GM12872 (cell line): Measurements from ENCODE around the gene THSD7B.

Experiments used
- TF ChIP-seq, protein P1 (sequence below): IDR thresholded peaks from 3 replicates; pipeline ENCODE4 v1.5.1; 2011; ENCODE audit warnings: low read depth, mild to moderate bottlenecking, low read length, moderate library complexity; ENCODE audit not compliant: insufficient read depth

THSD7B gene

DNA sequence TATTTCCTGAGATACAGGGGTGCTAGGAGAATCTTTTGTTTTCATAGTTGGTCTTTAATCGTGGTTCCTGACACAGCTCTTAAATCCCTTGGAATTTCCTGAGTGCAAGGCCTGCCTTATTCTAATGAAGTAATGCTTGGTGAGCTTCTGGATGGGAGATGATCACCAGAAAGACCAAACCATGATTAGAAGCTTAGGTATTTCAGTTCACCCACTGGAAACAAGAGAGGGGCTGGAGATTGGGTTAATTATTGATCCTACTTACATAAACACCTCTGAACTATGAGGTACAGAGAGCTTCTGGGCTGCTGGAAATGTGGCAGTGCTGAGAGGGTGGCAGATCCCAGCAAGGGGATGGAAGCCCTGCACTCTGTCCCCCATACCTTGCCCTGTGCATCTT is 406.8 kb downstream of the THSD7B start:
- TF ChIP-seq, protein P1, sequence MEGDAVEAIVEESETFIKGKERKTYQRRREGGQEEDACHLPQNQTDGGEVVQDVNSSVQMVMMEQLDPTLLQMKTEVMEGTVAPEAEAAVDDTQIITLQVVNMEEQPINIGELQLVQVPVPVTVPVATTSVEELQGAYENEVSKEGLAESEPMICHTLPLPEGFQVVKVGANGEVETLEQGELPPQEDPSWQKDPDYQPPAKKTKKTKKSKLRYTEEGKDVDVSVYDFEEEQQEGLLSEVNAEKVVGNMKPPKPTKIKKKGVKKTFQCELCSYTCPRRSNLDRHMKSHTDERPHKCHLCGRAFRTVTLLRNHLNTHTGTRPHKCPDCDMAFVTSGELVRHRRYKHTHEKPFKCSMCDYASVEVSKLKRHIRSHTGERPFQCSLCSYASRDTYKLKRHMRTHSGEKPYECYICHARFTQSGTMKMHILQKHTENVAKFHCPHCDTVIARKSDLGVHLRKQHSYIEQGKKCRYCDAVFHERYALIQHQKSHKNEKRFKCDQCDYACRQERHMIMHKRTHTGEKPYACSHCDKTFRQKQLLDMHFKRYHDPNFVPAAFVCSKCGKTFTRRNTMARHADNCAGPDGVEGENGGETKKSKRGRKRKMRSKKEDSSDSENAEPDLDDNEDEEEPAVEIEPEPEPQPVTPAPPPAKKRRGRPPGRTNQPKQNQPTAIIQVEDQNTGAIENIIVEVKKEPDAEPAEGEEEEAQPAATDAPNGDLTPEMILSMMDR = no peak

DNA sequence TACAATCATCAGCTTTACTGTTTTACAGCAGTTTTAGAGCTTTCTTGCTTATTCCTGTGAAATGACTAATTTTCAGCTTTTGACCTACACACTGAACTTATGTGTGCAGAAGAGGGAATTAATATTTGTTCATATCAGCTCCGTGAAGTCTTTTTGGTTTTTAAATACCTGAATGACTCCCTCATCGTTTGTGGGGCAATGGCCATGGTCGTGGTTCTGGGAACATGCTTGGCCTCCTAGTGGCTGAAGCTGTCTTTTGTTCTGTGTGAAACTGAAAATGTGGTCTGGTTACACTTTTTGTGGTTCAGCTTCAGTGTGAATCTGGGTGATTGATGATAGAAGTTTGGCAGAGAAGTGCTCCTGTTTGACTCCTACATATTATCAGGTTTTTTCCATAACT is 408.1 kb downstream of the THSD7B start:
- TF ChIP-seq, protein P1 = peak; percentile 65

DNA sequence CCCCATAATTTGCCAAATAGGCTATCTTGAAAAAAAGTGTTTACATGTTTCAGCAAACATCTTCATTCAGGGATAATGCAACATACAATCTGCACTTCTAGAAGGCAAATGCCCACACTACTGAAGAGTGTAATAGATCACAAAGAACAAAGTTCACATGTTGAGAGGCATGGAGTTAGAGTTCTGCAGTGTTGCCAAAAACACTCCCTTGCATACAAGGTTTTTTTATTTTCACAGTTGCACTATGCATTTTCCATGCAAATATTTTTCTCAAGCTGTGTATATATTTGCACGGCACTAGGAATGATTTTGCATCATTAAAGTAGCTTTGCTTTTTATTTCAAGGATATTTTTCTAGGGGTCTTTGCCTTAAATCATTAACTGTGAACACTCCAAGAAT is 409.9 kb downstream of the THSD7B start:
- TF ChIP-seq, protein P1 = no peak

DNA sequence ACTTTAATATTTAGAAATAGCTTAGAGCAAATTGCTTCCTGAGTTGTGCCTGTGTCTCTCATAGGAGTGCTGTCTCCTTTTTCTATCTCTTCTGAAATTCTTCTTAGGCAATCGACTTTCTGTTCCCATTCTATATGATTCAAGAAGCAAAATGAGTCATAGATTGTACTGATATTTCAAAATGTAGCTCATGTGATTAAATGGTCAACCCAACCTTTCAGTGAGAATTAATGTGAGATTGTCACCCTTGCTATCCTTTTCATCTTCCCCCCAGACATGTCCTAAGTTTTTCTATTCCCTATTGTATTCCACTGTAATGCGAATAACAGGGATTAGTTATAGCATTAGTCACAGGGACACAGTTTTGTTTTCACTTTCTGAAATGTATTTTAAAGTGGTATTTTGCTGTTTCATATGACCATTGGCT is 413.6 kb downstream of the THSD7B start:
- TF ChIP-seq, protein P1 = no peak

DNA sequence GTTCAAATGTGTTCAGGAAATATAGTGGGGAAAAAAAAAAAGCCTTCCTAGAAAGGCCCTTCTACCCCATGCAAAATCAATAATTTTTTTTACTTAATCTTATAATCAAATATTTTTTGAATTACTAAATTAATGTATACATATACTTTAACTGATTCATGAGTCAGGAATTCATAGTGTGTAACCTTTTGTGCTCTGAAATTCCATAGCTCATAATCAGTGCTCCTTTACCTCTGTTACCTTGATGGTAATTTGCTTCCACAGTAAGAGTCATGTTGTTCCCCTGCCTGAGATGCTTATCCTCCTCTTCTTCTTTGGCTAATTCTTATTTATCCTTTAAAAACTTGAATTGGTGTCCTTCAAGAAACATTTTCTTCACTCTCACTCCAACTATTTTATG is 414.2 kb downstream of the THSD7B start:
- TF ChIP-seq, protein P1 = no peak

GRCh38 chr2:137180012-137180411 is 414.7 kb downstream of the THSD7B start:
- TF ChIP-seq, protein P1 = no peak

DNA sequence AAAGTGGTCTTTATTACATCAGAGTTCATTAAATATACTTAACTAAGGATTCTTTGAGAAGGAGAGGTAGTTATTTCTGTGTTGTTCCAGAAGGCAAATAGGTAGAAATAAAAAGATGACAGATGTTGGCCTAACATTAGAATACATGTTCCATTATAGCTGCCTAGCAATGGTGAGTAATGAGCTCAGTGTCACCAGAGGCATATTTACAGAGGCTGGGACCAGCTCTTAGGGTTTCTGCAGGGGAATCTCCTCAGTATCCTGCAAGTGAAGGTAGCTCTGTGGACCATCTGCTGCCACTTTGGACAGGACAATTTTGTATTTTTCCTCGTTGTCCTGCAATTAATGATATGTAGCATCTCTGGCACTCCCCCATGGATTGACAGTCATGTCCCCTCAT is 416.0 kb downstream of the THSD7B start:
- TF ChIP-seq, protein P1 = no peak

DNA sequence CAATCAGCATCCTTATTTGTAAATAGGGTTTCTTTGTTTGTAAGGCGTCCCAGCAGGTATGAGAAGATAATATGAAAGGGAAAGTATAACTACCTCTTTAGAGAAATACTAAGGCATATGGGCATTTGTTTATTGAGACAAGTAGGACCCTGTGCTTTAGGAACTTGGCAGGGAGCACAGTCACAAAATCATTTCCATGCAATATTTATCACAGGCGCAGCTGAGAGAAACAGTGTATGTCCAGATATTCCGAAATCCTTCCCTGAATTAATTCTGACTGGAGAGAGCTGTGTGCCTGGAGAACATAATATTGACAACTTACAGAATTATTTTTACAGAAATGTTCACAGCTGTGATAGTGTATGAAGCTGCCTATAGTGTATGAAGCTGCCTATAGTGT is 416.7 kb downstream of the THSD7B start:
- TF ChIP-seq, protein P1 = no peak
